Parathyroid adenoma (tissue), 2 donors: ENCODE data around the gene KCNK10.

Experiments used
- H2AFZ ChIP-seq: fragments of 300-600 bp; sonication (generic); one replicate; pipeline ENCODE4 v1.7.0; 2017; ENCODE audit warnings: antibody characterized with exemption, mild to moderate bottlenecking
- H3K27ac ChIP-seq: fragments of 300-600 bp; sonication (generic); one replicate; pipeline ENCODE4 v1.7.0; 2017
- H3K27me3 ChIP-seq: fragments of 300-600 bp; sonication (generic); one replicate; pipeline ENCODE4 v1.7.0; 2017; ENCODE audit warnings: low read length; ENCODE audit not compliant: control insufficient read depth, insufficient read depth
- H3K36me3 ChIP-seq: fragments of 300-600 bp; sonication (generic); one replicate; pipeline ENCODE4 v1.7.0; 2017; ENCODE audit warnings: low read length; ENCODE audit not compliant: control insufficient read depth, insufficient read depth
- H3K4me1 ChIP-seq: fragments of 300-600 bp; sonication (generic); one replicate; pipeline ENCODE4 v1.7.0; 2017; ENCODE audit warnings: control low read depth
- H3K4me2 ChIP-seq: fragments of 300-600 bp; sonication (generic); one replicate; pipeline ENCODE4 v1.7.0; 2017; ENCODE audit warnings: low read length
- H3K4me3 ChIP-seq: fragments of 300-600 bp; sonication (generic); one replicate; pipeline ENCODE4 v1.7.0; 2017; ENCODE audit warnings: low read depth, low read length
- H3K79me2 ChIP-seq: fragments of 300-600 bp; sonication (generic); one replicate; pipeline ENCODE4 v1.7.0; 2017; ENCODE audit warnings: control low read depth
- H3K9ac ChIP-seq: fragments of 300-600 bp; sonication (generic); one replicate; pipeline ENCODE4 v1.7.0; 2017; ENCODE audit warnings: mild to moderate bottlenecking
- H3K9me3 ChIP-seq: fragments of 300-600 bp; sonication (generic); one replicate; pipeline ENCODE4 v1.7.0; 2017; ENCODE audit warnings: low read length; ENCODE audit not compliant: control insufficient read depth
- TF ChIP-seq, protein P1 (sequence below): fragments of 300-600 bp; sonication (generic); IDR thresholded peaks from one replicate; pipeline ENCODE4 v1.7.0; 2017; ENCODE audit warnings: antibody characterized with exemption, mild to moderate bottlenecking
- donor health status: primary hyperparathyroidism.

Gene KCNK10

DNA sequence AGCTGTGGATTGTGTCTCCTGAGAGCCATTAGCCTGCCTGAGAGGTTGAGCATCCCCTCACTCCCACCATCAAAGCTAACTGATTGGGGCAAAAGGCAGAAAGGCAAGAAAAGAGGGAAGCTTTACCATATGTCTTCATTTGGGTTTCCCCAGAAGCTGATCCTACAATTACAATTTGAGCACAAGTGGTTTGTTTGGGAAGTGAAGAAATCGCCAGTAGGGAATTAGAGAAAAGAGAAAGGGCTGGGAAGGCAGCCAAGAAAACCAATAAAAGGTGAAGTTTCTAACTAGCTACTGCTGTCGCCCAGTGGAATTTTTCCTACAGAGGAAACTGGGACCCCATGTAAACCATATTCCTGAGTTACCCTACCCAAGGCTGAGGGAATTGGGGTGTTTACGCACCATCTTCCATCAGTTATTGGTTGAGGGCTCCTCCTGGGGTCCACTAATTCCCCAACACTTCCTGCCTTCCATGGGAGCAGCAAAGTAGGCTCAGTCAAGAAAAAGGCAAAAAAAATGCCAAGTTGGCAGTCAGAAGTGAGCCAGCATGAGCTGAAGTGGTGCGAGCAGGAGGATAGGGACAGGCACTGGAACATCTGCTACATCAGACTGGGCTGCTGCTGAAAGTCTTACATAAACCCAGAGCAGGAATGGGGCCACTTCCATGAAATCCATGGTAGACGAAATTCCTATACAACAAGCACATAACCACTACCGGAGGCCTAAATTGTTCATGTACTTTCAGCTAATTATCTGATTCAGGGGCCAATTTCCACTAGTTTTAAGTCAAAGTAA lies 17.3 kb downstream of the KCNK10 start:
- TF ChIP-seq, protein P1, sequence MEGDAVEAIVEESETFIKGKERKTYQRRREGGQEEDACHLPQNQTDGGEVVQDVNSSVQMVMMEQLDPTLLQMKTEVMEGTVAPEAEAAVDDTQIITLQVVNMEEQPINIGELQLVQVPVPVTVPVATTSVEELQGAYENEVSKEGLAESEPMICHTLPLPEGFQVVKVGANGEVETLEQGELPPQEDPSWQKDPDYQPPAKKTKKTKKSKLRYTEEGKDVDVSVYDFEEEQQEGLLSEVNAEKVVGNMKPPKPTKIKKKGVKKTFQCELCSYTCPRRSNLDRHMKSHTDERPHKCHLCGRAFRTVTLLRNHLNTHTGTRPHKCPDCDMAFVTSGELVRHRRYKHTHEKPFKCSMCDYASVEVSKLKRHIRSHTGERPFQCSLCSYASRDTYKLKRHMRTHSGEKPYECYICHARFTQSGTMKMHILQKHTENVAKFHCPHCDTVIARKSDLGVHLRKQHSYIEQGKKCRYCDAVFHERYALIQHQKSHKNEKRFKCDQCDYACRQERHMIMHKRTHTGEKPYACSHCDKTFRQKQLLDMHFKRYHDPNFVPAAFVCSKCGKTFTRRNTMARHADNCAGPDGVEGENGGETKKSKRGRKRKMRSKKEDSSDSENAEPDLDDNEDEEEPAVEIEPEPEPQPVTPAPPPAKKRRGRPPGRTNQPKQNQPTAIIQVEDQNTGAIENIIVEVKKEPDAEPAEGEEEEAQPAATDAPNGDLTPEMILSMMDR = no peak
- Histone ChIP-seq H3K4me2 (no peak overlapping the region), H3K9ac (no peak overlapping the region), H3K4me1 (no peaks in the 10 kb centered on the region), H3K4me3 (no peak overlapping the region), H3K27ac (no peak overlapping the region), H3K36me3 (no peaks in the 10 kb centered on the region), H3K79me2 (no peaks in the 10 kb centered on the region), H3K9me3 (no peaks in the 10 kb centered on the region), H3K27me3 (no peaks in the 10 kb centered on the region), H2AFZ (no peak overlapping the region)

DNA sequence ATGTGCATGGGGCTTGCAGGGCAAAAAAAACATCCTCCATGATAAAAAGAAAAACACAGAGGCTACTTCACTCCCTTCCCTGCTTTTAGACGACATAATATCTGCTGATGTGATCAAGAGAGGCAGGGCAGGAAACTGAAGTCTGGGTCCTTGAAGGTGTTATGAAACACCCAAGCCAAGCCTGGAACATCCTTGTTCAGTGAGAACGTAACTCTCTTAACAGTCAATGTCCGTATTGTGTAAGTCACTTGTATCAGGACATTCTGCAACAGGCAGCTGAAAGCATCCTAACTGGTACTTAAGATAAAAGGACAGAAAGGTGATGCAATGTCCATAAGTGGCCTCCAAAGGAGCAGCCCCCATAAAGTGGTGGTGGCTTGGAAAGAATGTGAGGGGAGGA lies 20.0 kb downstream of the KCNK10 start:
- TF ChIP-seq, protein P1 = no peak
- Histone ChIP-seq H3K79me2 (no peaks in the 10 kb centered on the region), H3K27ac (no peak overlapping the region), H3K36me3 (no peaks in the 10 kb centered on the region), H3K4me2 (no peak overlapping the region), H3K27me3 (no peaks in the 10 kb centered on the region), H3K4me1 (no peaks in the 10 kb centered on the region), H3K4me3 (no peak overlapping the region), H3K9ac (no peak overlapping the region), H3K9me3 (no peaks in the 10 kb centered on the region), H2AFZ (no peak overlapping the region)

DNA sequence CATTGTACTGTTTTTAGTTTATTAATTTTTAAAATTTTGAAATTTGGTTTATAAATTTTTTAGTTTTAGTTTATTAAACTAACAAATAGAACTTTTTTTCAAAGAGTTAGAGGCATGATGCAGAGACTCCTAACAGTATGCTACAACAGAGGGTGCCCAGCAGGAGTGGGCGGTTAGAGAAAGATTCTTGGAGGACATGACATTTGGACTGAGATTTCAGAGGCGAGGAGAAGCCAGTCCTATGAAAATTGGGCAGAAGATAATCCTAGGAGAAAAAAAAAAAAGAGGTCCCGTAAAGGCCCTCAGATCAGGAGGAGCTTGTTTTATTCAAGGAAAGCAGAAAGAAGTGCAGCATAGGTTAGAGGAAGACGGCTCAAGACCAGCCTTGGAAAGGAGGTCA lies 21.7 kb downstream of the KCNK10 start:
- TF ChIP-seq, protein P1 = no peak
- Histone ChIP-seq H3K27me3 (no peaks in the 10 kb centered on the region), H3K79me2 (no peaks in the 10 kb centered on the region), H3K4me1 (no peaks in the 10 kb centered on the region), H3K4me2 (no peak overlapping the region), H3K4me3 (no peak overlapping the region), H3K9ac (no peak overlapping the region), H3K36me3 (no peaks in the 10 kb centered on the region), H3K9me3 (no peaks in the 10 kb centered on the region), H2AFZ (no peak overlapping the region), H3K27ac (no peak overlapping the region)

DNA sequence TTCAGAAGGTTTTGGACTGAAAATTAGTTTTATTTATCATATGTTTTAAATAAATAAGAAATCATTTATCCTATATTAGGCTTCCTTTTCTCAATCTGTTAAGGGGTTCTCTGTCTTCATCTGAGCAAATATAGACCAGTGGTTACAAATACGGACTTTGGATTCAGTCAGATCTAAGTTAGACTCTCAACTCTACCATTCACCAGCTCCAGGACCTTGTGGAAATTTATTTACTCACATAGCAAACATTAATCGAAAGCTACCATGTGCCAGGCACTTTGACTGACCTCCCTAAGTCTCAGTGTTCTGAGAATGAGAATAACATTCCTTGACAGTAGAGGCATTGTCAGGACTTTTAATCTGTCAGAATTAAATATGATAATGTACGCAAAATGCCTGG lies 22.3 kb downstream of the KCNK10 start:
- Histone ChIP-seq H3K27me3 (no peaks in the 10 kb centered on the region), H2AFZ (no peak overlapping the region), H3K9me3 (no peaks in the 10 kb centered on the region), H3K9ac (no peak overlapping the region), H3K4me2 (no peak overlapping the region), H3K4me3 (no peak overlapping the region), H3K4me1 (no peaks in the 10 kb centered on the region), H3K36me3 (no peaks in the 10 kb centered on the region), H3K27ac (no peak overlapping the region), H3K79me2 (no peaks in the 10 kb centered on the region)
- TF ChIP-seq, protein P1 = no peak
